Embryonic facial prominence (tissue), 1 donor: ENCODE data around the gene C2CD2L.
"Not testable (repeated sequence)": the region's sequence is repeated elsewhere in the genome, so short reads cannot be mapped to it uniquely, and the experiment has no call there.

Source experiments
- DNase-seq: peaks from one replicate; pipeline ENCODE4 v3.0.0-alpha.2; 2016; ENCODE audit errors: extremely low spot score

C2CD2L gene

DNA sequence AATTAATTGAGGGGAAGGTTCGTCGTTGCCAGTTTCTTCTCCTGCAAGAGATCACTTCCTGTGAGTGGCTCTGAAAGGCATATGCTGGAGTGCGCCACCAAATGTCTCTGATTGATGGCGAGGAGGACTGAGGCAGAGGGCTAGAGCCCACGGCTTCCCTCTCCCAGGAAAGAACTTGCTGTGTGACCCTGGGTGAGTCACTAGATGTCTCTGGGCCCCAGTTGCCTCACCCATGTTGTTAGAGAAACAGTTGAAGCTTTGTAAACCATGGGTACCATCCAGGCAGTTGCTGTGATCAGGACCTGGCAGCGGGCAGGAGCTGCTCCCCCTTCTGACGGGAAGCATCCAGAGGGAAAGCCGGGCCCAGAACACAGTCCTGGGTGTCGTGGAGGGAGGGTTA lies 44.9 kb downstream of the C2CD2L start:
- DNase-seq = no peak

DNA sequence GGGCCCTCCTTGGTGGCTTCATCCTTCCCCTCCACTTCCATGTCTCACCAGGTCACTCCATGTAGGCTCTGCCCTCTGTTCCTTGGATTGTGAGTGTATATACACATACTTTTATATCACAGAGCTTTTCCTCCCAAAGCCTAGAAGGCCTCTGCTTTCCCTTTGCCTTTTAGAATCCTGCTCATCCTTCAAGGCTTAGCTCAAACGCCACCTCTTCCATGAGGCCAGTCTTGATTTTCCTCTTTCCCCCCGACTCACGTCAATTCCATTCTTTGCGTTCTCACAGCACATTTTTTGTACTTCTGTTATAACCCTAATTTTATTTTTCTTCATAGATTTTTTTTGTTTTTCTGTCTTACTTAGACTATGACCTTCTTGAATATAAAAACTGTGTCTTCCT lies 45.5 kb downstream of the C2CD2L start:
- DNase-seq = no peak

DNA sequence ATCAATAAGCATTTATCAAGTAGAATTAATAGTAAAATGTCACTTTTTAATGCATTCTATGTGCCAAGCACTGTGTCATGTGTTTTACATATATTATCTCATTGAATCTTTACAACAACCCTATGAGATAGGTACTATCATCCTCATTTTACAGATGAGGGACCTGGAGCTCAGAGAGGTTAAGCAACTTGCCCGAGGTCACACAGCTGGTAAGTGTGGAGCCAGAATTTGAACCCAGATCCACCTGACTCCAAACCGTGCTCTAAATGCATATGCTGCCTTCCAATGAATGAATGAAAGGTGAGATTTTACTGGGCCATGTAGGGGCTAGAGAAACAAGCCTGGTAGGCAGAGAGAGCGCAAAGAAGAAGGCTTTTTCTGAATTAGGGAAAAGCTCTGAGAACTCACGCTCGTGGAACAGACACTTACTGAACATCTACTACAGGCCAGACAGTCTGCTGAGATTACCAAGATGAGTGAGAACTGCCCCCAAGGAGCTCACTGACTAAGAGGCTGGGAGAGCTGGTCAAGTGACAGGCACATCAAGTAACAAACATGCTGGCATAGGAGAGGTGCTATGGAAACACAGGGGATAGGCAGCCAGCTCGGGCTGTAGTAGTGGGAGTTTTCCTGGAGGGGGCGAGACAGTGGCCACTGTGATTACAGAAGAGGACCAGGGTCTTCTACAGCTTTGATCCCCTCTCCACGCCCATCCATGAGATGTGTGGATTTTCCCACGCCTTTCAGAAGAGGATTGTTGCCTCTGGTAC lies 46.1 kb downstream of the C2CD2L start:
- DNase-seq = no peak

DNA sequence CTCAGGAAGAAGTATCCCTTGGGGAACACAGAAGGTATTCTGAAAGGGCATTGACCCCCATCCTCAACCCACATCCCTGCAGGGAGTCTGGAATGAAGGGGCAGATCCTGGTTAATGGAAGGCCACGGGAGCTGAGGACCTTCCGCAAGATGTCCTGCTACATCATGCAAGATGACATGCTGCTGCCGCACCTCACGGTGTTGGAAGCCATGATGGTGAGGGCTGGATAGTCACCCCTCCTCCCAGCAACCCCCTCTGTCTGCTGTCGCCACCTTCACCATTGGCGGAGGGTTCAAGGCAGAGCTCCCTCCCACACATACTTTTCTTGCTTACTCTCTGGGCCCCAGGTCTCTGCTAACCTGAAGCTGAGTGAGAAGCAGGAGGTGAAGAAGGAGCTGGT lies 47.0 kb downstream of the C2CD2L start:
- no peak for DNase-seq

DNA sequence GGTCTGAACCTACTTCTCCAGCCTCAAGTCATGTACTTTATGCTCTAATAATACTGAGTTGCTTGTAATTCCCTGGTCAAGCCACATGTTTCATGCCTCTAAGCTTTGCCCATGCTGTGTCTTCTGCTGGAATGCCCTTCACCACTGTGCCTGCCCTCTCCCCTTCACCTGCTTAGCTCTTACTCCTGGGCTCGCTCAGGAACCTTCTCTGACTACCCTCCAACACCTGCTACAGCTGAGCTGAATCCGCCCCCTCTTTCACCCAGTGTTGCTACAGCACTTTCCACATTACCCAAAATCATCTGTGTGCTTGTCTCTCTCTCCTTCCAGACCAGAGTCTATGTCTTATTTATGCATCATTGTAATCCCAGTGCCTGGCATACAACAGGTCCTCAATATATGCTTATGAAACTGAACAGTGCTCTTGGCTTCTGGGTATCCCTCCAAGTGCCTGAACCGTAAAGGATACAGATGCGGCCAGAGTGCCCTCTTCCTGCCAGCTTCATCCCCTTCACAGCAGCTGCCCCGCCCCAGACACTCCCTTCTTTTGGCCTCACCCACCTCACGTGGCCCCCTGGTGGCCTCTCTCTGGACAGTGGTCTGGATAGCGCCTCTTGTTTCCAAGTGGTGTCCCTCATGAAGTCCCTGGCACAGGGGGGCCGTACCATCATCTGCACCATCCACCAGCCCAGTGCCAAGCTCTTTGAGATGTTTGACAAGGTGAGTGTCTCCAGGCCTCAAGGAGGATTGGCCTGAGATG lies 48.8 kb downstream of the C2CD2L start:
- DNase-seq = no peak

DNA sequence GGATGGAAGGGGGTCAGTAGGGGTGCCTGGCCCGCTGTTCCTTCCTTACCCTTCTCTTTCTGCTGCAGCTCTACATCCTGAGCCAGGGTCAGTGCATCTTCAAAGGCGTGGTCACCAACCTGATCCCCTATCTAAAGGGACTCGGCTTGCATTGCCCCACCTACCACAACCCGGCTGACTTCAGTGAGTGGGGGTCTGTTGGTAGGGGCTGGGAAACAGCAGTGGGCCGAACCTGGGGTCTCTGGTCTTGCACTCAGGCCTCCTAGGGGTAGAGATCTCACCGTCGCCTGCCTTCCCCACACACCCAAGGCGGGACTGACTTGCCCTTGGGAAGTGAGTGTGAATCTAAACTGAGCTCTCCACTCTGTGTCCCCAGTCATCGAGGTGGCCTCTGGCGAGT lies 49.4 kb downstream of the C2CD2L start:
- no peak for DNase-seq

DNA sequence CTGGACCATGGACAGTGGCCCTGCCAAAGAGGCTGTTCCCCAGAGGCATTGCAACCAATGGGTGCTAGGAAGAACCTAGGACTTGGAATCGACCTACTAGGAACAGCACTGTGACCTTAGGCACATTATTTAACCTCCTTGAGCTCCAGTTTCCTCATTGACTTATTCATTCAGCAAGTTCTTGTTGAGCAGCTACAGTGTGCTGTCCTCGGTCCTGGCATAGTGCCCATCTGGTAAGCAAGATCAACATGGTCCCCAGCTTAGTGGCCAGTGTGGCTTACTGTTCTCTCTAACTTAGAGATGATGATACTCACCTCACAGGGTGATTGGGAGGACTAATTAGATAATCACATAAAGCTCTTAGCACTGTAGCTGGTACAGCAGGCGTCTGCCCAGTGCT lies 49.9 kb downstream of the C2CD2L start:
- no peak for DNase-seq

DNA sequence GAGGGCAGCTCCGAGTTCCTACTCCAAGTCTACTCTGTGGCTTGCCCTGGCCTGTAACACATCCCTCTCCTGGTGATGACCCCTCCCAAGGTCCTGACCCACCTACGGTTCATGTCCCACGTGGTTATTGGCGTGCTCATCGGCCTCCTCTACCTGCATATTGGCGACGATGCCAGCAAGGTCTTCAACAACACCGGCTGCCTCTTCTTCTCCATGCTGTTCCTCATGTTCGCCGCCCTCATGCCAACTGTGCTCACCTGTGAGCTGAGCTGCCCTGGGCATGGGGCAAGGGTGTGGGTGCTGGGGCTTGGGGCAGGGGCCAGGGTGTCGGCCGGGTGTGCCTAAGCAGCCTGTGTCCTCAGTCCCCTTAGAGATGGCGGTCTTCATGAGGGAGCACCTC lies 51.3 kb downstream of the C2CD2L start:
- no peak for DNase-seq

DNA sequence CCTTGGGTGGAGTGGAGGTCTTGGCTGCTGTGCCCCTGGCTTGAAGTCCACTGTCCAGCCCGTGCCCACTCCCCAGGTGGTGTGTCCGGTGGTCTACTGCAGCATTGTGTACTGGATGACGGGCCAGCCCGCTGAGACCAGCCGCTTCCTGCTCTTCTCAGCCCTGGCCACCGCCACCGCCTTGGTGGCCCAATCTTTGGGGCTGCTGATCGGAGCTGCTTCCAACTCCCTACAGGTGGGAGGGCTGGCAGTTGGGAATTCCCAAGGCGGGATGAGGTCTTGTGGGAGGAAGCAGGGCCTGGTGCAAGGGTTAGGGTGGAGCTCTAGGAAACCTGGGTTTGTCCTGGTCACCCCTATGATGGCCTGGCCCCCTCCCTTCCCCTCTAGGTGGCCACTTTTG lies 53.0 kb downstream of the C2CD2L start:
- no peak for DNase-seq

DNA sequence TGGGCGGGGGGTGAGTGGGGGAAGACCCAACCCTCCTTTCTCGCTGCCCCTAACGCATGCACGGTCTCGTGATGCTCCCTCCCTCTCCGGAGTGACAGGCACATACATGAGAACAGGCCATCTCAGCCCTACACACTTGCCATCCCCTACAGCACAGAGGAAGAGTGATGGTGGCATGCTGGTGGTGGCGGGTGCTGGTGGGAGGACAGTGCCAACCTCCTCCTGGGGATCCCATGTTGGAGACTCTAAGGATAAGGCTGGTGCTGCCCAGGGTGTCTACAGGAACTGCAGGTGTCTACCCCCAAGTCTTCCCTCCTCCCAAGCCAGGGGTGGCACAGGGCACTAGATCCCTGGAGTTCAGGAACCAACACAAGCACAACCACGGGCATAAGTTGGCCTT lies 54.7 kb downstream of the C2CD2L start:
- DNase-seq = no peak

DNA sequence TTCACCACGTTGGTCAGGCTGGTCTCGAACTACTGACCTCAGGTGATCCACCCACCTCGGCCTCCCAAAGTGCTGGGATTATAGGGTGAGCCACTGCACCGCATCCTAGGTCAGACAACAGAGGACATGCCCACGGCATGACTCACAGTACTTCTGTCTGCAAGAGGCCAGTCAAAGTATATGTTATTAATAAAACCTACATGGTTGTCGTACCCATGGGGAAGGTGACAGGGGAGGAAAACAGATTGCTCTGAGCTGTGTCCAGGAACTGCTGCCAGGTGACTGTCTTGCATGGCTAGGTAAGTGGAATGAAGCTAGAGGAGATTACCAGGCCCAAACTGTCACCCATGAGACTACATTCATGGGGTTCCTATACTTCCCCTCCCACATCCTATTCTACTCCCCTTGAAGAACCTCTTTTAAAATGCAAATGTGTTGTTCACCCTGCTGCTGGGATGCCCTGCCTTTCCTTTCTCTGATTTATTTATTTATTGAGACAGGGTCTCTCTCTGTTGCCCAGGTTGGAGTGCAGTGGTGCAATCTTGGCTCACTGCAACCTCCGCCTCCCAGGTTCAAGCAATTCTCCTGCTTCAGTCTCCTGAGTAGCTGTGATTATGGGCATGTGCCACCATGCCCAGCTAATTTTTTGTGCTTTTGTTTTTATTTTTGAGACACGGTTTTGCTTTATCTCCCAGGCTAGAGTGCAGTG lies 59.4 kb downstream of the C2CD2L start:
- DNase-seq = no peak

DNA sequence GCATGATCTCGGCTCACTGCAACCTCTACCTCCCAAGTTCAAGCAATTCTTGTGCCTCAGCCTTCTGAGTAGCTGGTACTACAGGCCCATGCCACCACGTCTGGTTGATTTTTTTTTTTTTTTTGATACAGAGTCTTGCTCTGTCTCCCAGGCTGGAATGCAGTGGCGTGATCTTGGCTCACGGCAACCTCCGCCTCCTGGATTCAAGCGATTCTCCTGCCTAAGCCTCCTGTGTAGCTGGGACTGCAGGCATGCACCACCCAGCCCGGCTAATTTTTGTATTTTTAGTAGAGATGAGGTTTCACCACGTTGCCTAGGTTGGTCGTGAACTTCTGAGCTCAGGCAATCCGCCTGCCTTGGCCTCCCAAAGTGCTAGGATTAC lies 59.9 kb downstream of the C2CD2L start:
- not testable (repeated sequence) for DNase-seq

DNA sequence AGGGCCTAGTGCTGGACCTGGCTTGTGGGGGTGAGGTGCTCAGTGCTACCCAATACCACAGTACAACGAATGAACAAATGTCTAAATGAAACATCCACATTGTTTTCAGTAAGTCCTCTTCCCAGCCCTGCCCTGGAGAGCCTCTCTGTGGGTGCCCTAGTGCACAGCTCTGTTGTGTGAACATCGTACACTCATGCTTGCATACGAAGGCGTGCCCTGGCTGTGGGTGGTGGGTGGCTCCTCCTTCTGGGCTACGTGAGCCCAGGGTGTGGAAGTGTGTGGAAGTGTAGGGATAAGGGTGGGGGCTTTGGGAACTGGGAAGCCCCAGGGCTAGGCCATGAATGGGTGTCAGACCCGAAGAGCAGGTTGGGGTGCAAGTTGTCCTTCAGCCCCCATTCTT lies 60.8 kb downstream of the C2CD2L start:
- no peak for DNase-seq
